Parathyroid adenoma (tissue), 2 donors: ENCODE measurements around the gene CPT1A.

Experiments
- H2AFZ ChIP-seq: fragments of 300-600 bp; sonication (generic); one replicate; pipeline ENCODE4 v1.7.0; 2017; ENCODE audit warnings: antibody characterized with exemption, mild to moderate bottlenecking
- H3K27ac ChIP-seq: fragments of 300-600 bp; sonication (generic); one replicate; pipeline ENCODE4 v1.7.0; 2017
- H3K27me3 ChIP-seq: fragments of 300-600 bp; sonication (generic); one replicate; pipeline ENCODE4 v1.7.0; 2017; ENCODE audit warnings: low read length; ENCODE audit not compliant: control insufficient read depth, insufficient read depth
- H3K36me3 ChIP-seq: fragments of 300-600 bp; sonication (generic); one replicate; pipeline ENCODE4 v1.7.0; 2017; ENCODE audit warnings: low read length; ENCODE audit not compliant: control insufficient read depth, insufficient read depth
- H3K4me1 ChIP-seq: fragments of 300-600 bp; sonication (generic); one replicate; pipeline ENCODE4 v1.7.0; 2017; ENCODE audit warnings: control low read depth
- H3K4me2 ChIP-seq: fragments of 300-600 bp; sonication (generic); one replicate; pipeline ENCODE4 v1.7.0; 2017; ENCODE audit warnings: low read length
- H3K4me3 ChIP-seq: fragments of 300-600 bp; sonication (generic); one replicate; pipeline ENCODE4 v1.7.0; 2017; ENCODE audit warnings: low read depth, low read length
- H3K79me2 ChIP-seq: fragments of 300-600 bp; sonication (generic); one replicate; pipeline ENCODE4 v1.7.0; 2017; ENCODE audit warnings: control low read depth
- H3K9ac ChIP-seq: fragments of 300-600 bp; sonication (generic); one replicate; pipeline ENCODE4 v1.7.0; 2017; ENCODE audit warnings: mild to moderate bottlenecking
- H3K9me3 ChIP-seq: fragments of 300-600 bp; sonication (generic); one replicate; pipeline ENCODE4 v1.7.0; 2017; ENCODE audit warnings: low read length; ENCODE audit not compliant: control insufficient read depth
- TF ChIP-seq, protein P1 (sequence below): fragments of 300-600 bp; sonication (generic); IDR thresholded peaks from one replicate; pipeline ENCODE4 v1.7.0; 2017; ENCODE audit warnings: antibody characterized with exemption, mild to moderate bottlenecking
- donor health status: primary hyperparathyroidism.

CPT1A gene

DNA sequence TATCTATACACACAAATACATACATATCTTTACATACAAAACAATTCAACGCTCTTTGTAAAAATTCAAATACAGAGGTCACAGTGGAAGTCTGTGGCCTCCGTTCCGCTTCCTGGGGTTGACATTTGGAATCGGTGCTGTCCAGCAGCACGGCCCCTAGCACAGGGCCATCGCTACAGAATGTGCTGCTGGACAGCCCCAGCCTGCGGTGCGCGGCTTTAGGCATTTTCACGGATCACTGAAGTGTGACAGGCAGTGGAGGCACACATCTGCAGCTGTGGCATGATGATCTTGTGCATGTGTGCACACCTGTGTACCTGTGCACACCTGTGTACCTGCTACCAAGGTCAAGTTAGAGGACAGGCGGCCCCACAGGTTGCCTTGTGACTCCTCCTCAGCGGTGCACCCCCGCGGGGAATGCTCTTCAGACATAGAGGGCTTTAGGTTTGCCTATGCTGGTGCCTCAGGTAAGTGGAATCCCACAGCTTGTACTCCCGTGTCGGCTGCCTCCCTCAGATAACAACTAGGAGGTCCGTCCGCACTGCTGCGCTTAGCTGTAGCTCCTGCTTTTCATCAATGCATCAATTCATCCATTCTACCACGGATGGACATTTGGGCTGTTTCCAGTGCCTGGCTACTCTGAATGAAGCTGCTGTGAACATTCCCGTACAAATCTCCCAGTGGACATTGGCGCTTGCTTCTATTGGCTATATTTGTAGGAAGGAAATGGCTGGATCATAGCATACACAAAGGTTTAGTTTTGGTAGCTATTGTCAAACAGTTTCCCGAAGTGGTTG, 127.5 kb downstream of the CPT1A start:
- Histone ChIP-seq H3K27ac (no peak overlapping the region), H3K27me3 (no peaks in the 10 kb centered on the region), H2AFZ (no peak overlapping the region), H3K9me3 (no peaks in the 10 kb centered on the region), H3K4me2 (no peak overlapping the region), H3K36me3 (no peaks in the 10 kb centered on the region), H3K79me2 (no peaks in the 10 kb centered on the region), H3K4me3 (no peak overlapping the region), H3K4me1 (no peaks in the 10 kb centered on the region), H3K9ac (no peak overlapping the region)
- TF ChIP-seq, protein P1, sequence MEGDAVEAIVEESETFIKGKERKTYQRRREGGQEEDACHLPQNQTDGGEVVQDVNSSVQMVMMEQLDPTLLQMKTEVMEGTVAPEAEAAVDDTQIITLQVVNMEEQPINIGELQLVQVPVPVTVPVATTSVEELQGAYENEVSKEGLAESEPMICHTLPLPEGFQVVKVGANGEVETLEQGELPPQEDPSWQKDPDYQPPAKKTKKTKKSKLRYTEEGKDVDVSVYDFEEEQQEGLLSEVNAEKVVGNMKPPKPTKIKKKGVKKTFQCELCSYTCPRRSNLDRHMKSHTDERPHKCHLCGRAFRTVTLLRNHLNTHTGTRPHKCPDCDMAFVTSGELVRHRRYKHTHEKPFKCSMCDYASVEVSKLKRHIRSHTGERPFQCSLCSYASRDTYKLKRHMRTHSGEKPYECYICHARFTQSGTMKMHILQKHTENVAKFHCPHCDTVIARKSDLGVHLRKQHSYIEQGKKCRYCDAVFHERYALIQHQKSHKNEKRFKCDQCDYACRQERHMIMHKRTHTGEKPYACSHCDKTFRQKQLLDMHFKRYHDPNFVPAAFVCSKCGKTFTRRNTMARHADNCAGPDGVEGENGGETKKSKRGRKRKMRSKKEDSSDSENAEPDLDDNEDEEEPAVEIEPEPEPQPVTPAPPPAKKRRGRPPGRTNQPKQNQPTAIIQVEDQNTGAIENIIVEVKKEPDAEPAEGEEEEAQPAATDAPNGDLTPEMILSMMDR = no peak

DNA sequence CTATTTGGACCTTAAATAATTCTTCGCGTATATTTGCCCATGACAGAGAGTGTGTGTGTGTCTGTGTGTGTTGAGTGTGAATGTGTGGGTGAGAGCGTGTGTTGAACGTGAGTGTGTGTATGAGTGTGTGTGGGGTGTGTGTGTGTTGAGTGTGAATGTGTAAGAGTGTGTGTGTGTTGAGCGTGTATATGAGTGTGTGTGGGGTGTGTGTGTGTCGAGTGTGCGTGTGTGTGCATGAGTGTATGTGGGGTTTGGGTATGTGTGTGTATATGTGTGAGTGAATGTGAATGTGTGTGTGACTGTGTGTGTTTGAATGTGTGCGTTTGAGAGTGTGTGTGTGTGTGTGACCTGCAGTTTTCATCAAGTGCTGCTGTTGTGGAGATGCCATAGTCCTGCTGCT, 130.6 kb downstream of the CPT1A start:
- no peaks in the 10 kb centered on the region for H3K27me3 ChIP-seq
- no peaks in the 10 kb centered on the region for H3K36me3 ChIP-seq
- no peaks in the 10 kb centered on the region for H3K4me1 ChIP-seq
- H3K9ac ChIP-seq = no peak overlapping the region
- TF ChIP-seq, protein P1 = no peak
- H3K27ac ChIP-seq = no peak overlapping the region
- H3K4me3 ChIP-seq = no peak overlapping the region
- no peaks in the 10 kb centered on the region for H3K9me3 ChIP-seq
- H3K79me2 ChIP-seq = no peaks in the 10 kb centered on the region
- no peak overlapping the region for H2AFZ ChIP-seq
- no peak overlapping the region for H3K4me2 ChIP-seq

DNA sequence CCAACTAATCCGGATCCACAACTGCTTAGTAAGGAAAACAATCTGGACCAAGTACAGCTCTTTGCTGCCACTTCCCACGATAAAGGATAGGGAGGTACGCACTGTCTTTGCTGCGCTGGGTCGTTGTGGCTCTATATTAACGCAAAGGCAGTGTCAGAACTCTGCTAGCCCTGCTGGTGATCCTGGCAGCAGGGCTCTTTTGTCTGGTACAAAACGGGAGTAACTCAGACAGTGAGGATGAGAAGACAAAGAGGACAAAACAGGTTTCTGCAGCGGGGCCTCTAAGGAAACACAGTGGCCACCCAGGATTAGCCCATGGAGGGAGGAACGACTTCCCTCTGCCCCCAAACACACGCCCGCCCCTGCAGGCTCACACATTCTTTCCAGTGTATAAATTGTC, 131.3 kb downstream of the CPT1A start:
- H2AFZ ChIP-seq = no peak overlapping the region
- H3K36me3 ChIP-seq = no peaks in the 10 kb centered on the region
- H3K4me1 ChIP-seq = no peaks in the 10 kb centered on the region
- H3K4me3 ChIP-seq = no peak overlapping the region
- no peak overlapping the region for H3K4me2 ChIP-seq
- H3K9ac ChIP-seq = no peak overlapping the region
- H3K9me3 ChIP-seq = no peaks in the 10 kb centered on the region
- H3K27me3 ChIP-seq = no peaks in the 10 kb centered on the region
- TF ChIP-seq, protein P1 = no peak
- no peaks in the 10 kb centered on the region for H3K79me2 ChIP-seq
- H3K27ac ChIP-seq = no peak overlapping the region

DNA sequence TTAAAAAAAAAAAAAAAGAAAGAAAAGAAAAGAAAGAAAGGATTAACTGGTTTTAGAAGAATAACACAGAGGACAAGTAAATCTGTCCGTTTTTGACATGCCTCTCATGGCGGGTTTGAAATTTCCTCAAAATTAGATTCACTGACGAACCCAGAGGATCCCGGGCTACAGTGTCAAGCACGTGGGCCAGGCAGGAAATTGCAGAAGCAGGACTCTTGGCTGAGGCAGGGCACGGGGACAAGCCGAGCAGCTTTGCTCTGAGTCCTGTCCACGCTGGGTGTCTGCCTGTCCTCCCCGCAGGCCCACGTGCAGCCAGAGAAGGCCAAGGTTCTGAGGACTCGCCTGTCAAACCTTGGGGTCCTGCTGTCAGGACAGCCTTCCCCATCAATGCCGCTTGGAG, 132.7 kb downstream of the CPT1A start:
- H2AFZ ChIP-seq = no peak overlapping the region
- H3K4me3 ChIP-seq = no peak overlapping the region
- H3K9me3 ChIP-seq = no peaks in the 10 kb centered on the region
- no peaks in the 10 kb centered on the region for H3K27me3 ChIP-seq
- H3K4me2 ChIP-seq = no peak overlapping the region
- no peaks in the 10 kb centered on the region for H3K4me1 ChIP-seq
- TF ChIP-seq, protein P1 = no peak
- H3K79me2 ChIP-seq = no peaks in the 10 kb centered on the region
- H3K36me3 ChIP-seq = no peaks in the 10 kb centered on the region
- no peak overlapping the region for H3K27ac ChIP-seq
- H3K9ac ChIP-seq = no peak overlapping the region

- no peaks in the 10 kb centered on the region for H3K36me3 ChIP-seq
- H3K4me3 ChIP-seq = no peak overlapping the region
- no peaks in the 10 kb centered on the region for H3K79me2 ChIP-seq
- H3K9ac ChIP-seq = no peak overlapping the region
- H3K4me1 ChIP-seq = no peaks in the 10 kb centered on the region
- TF ChIP-seq, protein P1 = no peak
- no peaks in the 10 kb centered on the region for H3K9me3 ChIP-seq
- H3K27ac ChIP-seq = no peak overlapping the region
- H2AFZ ChIP-seq = no peak overlapping the region
- no peaks in the 10 kb centered on the region for H3K27me3 ChIP-seq
- no peak overlapping the region for H3K4me2 ChIP-seq
These were observed 134.2 kb downstream of the CPT1A start for GRCh38 chr11:68707527-68707926.
